GM18907 (cell line): ENCODE results near the gene C11orf71.

Source experiments
- ATAC-seq: cut with Tn5 transposase; IDR thresholded peaks from one replicate; pipeline ENCODE4 v1.9.1; 2021; ENCODE audit warnings: mild to moderate bottlenecking, moderate library complexity; ENCODE audit not compliant: unreplicated experiment

Gene C11orf71

GRCh38 chr11:114362326-114362725 lies 38.0 kb downstream of the C11orf71 start:
- ATAC-seq: no peak

DNA sequence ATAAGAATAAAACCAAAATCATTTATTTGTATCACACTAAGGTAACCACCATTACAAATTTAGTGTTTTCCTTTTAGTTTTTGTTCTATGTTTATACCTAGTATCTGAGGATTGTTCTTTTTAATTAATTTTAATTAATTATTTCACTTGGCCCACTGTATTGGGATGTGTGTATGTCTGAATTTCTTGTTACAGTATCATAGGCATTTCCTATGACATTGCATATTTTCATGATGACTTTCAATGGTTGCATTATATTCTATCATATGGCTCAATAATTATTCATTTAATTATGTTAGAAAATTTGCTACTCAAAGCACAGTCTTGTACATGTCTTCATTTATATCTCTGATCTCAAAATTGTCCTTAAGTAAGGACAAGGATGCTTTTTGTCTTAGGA lies 41.0 kb downstream of the C11orf71 start:
- no peak for ATAC-seq

DNA sequence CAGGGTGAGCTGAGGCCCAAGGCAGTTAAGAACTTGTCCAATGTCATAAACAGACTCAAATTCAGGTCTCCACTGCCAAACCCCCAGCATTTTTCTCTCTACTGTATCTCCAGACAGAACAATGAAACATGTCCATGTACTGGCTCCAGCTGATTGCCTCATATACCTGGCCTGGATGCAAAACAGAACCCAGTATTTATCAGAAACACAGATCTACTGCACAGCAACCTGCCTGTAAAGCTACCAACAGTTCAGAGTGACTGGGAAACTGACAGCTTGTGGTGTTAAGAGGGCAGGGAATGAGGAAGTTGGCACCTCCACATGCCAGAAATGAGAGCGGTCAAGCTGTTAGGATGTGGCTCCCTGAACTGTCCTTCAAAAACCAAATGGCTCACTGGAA lies 41.6 kb downstream of the C11orf71 start:
- ATAC-seq: no peak

- no peak for ATAC-seq
These were observed 46.2 kb downstream of the C11orf71 start for GRCh38 chr11:114354076-114354475.

DNA sequence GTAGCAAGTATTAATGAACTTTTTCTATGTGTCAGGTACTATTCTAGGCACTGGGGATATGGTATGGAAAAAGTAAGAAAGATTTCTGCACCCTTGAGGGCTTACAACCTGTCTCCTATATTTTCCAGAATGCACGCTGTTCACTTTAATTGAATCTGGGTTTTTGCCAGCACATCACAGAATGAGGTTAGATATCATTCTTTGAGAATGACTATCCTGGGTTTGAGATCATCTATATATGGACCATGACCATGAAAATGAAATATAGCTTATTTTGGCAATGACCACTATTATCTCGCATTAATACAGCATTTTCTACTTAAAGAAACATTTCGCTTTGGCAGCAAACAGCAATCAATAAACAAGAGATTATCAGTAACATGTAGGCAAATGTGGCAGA lies 46.9 kb downstream of the C11orf71 start:
- ATAC-seq: no peak

DNA sequence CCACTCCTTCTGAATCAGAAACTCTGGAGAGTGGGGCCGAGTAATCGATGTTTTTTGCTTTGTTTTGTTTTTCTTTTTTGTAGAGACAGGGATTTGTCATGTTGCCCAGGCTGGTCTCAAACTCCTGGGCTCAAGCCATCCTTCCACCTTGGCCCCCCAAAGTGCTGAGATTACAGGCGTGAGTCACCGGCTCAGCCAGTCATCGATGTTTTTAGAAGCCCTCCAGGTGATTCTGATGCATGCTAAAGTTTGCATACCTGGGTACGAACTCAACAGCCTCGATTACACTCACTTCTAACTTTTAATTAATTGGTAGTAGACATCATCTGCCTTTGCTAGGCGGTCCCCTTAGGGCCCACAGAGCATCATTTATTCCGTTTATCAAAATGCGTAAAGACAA lies 50.3 kb downstream of the C11orf71 start:
- ATAC-seq: no peak
